Endothelial cell of umbilical vein (primary cell): ENCODE measurements around the gene PRPF40B. TPM values are rescaled to one million over a fixed set of nuclear protein-coding genes. Genes with fewer than 3 reads are reported as not detected.
A peak's percentile ranks its signal among the peaks of the same experiment; 100 is the strongest.

Experiments
- BruUV-seq: library from RNA; stranded (reverse); fragments of 400-500 nt; replicated peaks from 2 replicates; lab custom pipeline; 2021; lab: Mats Ljungman, UMichigan
- CTCF ChIA-PET: fragments of 300-600, 350-600 bp; sonication (Branson Sonifier 250); formaldehyde crosslinking; loops from one replicate; lab custom pipeline; 2021; ENCODE audit warnings: antibody characterized with exemption, inconsistent platforms; lab: Charles Lee
- POLR2A ChIA-PET: fragments of 300-600, 350-600 bp; sonication (Branson Sonifier 250); formaldehyde crosslinking; loops from one replicate; lab custom pipeline; 2021; ENCODE audit warnings: antibody characterized with exemption, inconsistent platforms; lab: Charles Lee
- DNase-seq: peaks from one replicate; pipeline ENCODE4 v3.0.0-alpha.2; 2011; ENCODE audit warnings: low read depth, low spot score
- FAIRE-seq: peaks from 2 replicates; lab custom pipeline; 2011; peaks lifted over from hg19 to GRCh38; lab: Jason Lieb, UNC
- H2AFZ ChIP-seq: 2 replicates; pipeline ENCODE4 v1.6.0; 2012; ENCODE audit warnings: low read depth, low read length, control low read depth, inconsistent platforms
- H3K27ac ChIP-seq: 2 replicates; pipeline ENCODE4 v1.5.1; 2011; ENCODE audit warnings: low read depth, mild to moderate bottlenecking, control low read depth, low read length, moderate library complexity; ENCODE audit not compliant: insufficient read depth
- H3K27me3 ChIP-seq, 2 experiments: 2 replicates each; pipeline versions ENCODE4 v1.6.0 to v1.6.1; 2011; ENCODE audit warnings: low read length in 2 of 2, mixed read lengths in 1 of 2; ENCODE audit not compliant: control insufficient read depth in 2 of 2, insufficient read depth in 2 of 2
- H3K36me3 ChIP-seq, 2 experiments: 2 replicates in 1 of 2; 3 replicates in 1 of 2; pipeline ENCODE4 v1.5.1; 2011; ENCODE audit warnings: low read length in 2 of 2, mild to moderate bottlenecking in 1 of 2, moderate library complexity in 1 of 2; ENCODE audit not compliant: control insufficient read depth in 2 of 2, insufficient read depth in 2 of 2; ENCODE audit errors: extremely low read depth in 1 of 2
- H3K4me1 ChIP-seq: 3 replicates; pipeline ENCODE4 v1.5.1; 2011; ENCODE audit warnings: mild to moderate bottlenecking, low read length; ENCODE audit not compliant: control insufficient read depth, insufficient read depth; ENCODE audit errors: extremely low read depth
- H3K4me2 ChIP-seq: 2 replicates; pipeline ENCODE4 v1.6.1; 2011; ENCODE audit warnings: low read length, control low read depth, mixed read lengths; ENCODE audit not compliant: insufficient read depth
- H3K4me3 ChIP-seq, 3 experiments: fragments of 200-600 bp in 1 of 3; sonication (generic), shearing (Covaris generic) in 1 of 3; replicated peaks in 1 of 3; 2 replicates each; pipeline ENCODE4 v1.5.1; 2011 to 2016; ENCODE audit warnings: control low read depth in 3 of 3, low read length in 3 of 3, mild to moderate bottlenecking in 2 of 3, inconsistent platforms in 1 of 3, low read depth in 1 of 3, moderate library complexity in 1 of 3; ENCODE audit not compliant: insufficient read depth in 1 of 3
- H3K79me2 ChIP-seq: 2 replicates; pipeline ENCODE4 v1.6.0; 2012; ENCODE audit warnings: low read length, inconsistent platforms; ENCODE audit not compliant: control insufficient read depth, insufficient read depth
- H3K9ac ChIP-seq: replicated peaks from 2 replicates; pipeline ENCODE3; 2011; ENCODE audit warnings: low read length, control low read depth; ENCODE audit not compliant: insufficient read depth; ENCODE audit errors: extremely low read depth
- H3K9me1 ChIP-seq: replicated peaks from 3 replicates; pipeline ENCODE4 v1.6.0; 2011; ENCODE audit warnings: mild to moderate bottlenecking, low read length; ENCODE audit not compliant: control insufficient read depth, insufficient read depth; ENCODE audit errors: extremely low read depth
- H3K9me3 ChIP-seq: replicated peaks from 2 replicates; pipeline ENCODE4 v1.5.1; 2012; ENCODE audit warnings: low read length, inconsistent platforms; ENCODE audit not compliant: control insufficient read depth, insufficient read depth
- H4K20me1 ChIP-seq: replicated peaks from 2 replicates; pipeline ENCODE3; 2011; ENCODE audit warnings: mild to moderate bottlenecking, low read length; ENCODE audit not compliant: control insufficient read depth, insufficient read depth; ENCODE audit errors: extremely low read depth
- FOS ChIP-seq: IDR thresholded peaks from 2 replicates; pipeline ENCODE4 v1.6.1; 2011; ENCODE audit warnings: mild to moderate bottlenecking, low read length, moderate library complexity, borderline replicate concordance; ENCODE audit not compliant: insufficient read depth
- GATA2 ChIP-seq: IDR thresholded peaks from 2 replicates; pipeline ENCODE4 v1.7.0; 2011; ENCODE audit warnings: low read depth, mild to moderate bottlenecking, moderate library complexity, mixed read lengths, low read length; ENCODE audit not compliant: insufficient read length, insufficient read depth
- JUN ChIP-seq: IDR thresholded peaks from 2 replicates; pipeline ENCODE4 v1.6.1; 2011; ENCODE audit warnings: borderline replicate concordance, low read depth; ENCODE audit not compliant: insufficient read length, insufficient read depth
- MYC ChIP-seq: IDR thresholded peaks from one replicate; pipeline ENCODE4 v1.6.1; 2011; ENCODE audit warnings: mild to moderate bottlenecking, low read depth, low read length
- POLR2A ChIP-seq: IDR thresholded peaks from 2 replicates; pipeline ENCODE4 v1.6.1; 2012; ENCODE audit warnings: low read depth, mild to moderate bottlenecking, control low read depth, low read length
- POLR2AphosphoS5 ChIP-seq: IDR thresholded peaks from 2 replicates; pipeline ENCODE4 v1.6.1; 2012; ENCODE audit warnings: low read depth, mild to moderate bottlenecking, control low read depth, low read length, moderate library complexity; ENCODE audit not compliant: insufficient read depth
- dilution Hi-C: fragments of 300-500 bp; cut with MboI; formaldehyde crosslinking; loops from one replicate; pipeline ENCODE4 v1.15.0; 2019; ENCODE audit warnings: low sequenced_read_pairs; ENCODE audit not compliant: extremely low pct_ligation_motif_present
- intact Hi-C: fragments of 100-400 bp; cut with micrococcal nuclease; formaldehyde crosslinking; loops from one replicate; pipeline ENCODE4 v1.10.0; 2022
- polyA plus RNA-seq, 4 experiments: library from polyadenylated mRNA; depleted of rRNA in 3 of 4; stranded (reverse) in 3 of 4; unstranded in 1 of 4; fragments of >200 nt; gene quantifications; 2 replicates each; pipeline versions ENCODE4 v1.2.1 to v1.2.3, GENCODE V29; 2011 to 2012; ENCODE audit warnings: missing spikeins in 1 of 4
- total RNA-seq: library from RNA; stranded (reverse); gene quantifications from 2 replicates; pipeline ENCODE4 v1.2.3, GENCODE V29; 2021
- TF ChIP-seq, protein P1 (sequence below): IDR thresholded peaks from 2 replicates; pipeline ENCODE4 v1.6.1; 2011; ENCODE audit not compliant: insufficient read depth, insufficient read length
- TF ChIP-seq, protein P2 (sequence below), 2 donors: IDR thresholded peaks; 1 replicate in 1 of 2; 2 replicates in 1 of 2; pipeline ENCODE4 v1.5.1; 2011; ENCODE audit warnings: low read length in 2 of 2, mild to moderate bottlenecking in 2 of 2, moderate library complexity in 2 of 2, control low read depth in 1 of 2, inconsistent platforms in 1 of 2, low read depth in 1 of 2; ENCODE audit not compliant: insufficient read depth in 1 of 2; ENCODE audit errors: extremely low read depth in 1 of 2

PRPF40B gene
- total and polyA plus RNA-seq, 2 donors (not counting 3 experiments of a cell fraction or from before 2014, with no cell fraction given) = 5.4 to 9.9 TPM

GRCh38 chr12:49646871-49647654 lies 23.7 kb downstream of the PRPF40B start:
- no TSS peak for BruUV-seq
- intact Hi-C loops = loop anchor here (1.0 kb wide), 3 partner anchors 8 to 26 kb away; no protein-coding TSS in a partner anchor
- H3K27me3 ChIP-seq = no peaks in the 10 kb centered on the region
- TF ChIP-seq POLR2AphosphoS5 = no peak
- peak overlapping the region; percentile 81 for H3K27ac ChIP-seq
- H3K9ac ChIP-seq = peak overlapping the region; percentile 28
- no peaks in the 10 kb centered on the region for H3K9me1 ChIP-seq
- peaks cover 31% of the 10 kb centered on the region for H3K4me1 ChIP-seq
- H3K36me3 ChIP-seq = peaks cover 38 to 69% of the 10 kb centered on the region in 2 experiments
- peak overlapping the region; percentile 56 for H3K4me2 ChIP-seq
- dilution Hi-C loops = no loop called here
- ChIA-PET CTCF (interaction anchor here (0.8 to 3.2 kb wide), 16 partner anchors 9 to 299 kb away, joined by 3 to 47 read pairs (median 6); partner anchors contain the start of genes FMNL3, PRPF40B and TMBIM6), POLR2A (interaction anchor here (1.0 to 2.6 kb wide), 4 partner anchors 9 to 59 kb away, joined by 3 to 21 read pairs (median 8); partner anchors contain the start of gene FMNL3)
- no peaks in the 10 kb centered on the region for H3K9me3 ChIP-seq
- H3K4me3 ChIP-seq = no peak overlapping the region
- peak; percentile 68 for FAIRE-seq
- no peak overlapping the region for H2AFZ ChIP-seq
- peak; percentile 43 for DNase-seq
- no peaks in the 10 kb centered on the region for H3K79me2 ChIP-seq
- H4K20me1 ChIP-seq = no peaks in the 10 kb centered on the region

DNA sequence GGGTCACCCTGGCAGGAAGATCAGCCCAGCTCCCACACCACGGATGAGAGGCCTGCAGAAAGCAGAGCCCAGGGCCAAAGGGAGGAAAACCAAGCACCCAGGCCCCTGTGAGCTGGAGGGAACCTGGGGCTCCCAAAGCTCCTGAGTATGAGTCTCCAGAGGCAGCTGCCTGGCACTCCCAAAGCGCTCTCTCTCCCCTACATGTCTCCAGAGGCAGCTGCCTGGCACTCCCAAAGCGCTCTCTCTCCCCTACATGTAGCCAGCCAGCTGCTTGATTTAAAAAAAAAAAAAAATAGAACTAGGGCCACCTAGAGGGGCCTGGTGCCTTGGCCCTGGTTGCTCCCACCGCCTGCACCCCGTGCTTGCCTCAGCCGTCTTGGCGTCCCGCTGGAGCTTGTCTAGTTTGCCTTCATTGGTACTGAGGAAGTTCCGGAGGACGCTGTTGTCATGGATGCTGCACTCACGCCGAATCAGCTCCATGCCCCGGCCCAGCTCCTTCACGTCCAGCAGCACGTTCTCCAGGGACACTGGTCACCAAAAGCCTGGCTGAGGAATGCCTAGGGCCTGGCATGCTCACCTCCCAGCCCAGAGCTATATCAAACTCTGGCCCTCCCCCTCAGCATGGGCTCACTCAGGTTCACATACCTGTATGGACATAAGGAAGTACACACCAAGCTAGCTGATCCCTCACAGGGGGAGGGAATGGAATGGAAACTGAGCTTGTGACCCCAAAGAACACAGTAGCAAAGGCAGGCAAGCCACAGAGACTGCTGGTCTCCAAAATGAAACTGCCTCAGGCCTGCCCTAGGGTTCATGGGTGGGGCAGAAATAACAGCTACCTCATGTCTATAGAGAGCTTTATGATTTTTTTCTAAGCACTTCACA lies 24.7 kb downstream of the PRPF40B start:
- Histone ChIP-seq H3K27me3 (no peaks in the 10 kb centered on the region), H3K27ac (peak overlapping the region; percentile 81), H3K9ac (peak overlapping the region; percentile 19), H2AFZ (no peak overlapping the region), H3K4me3 (no peak overlapping the region), H3K9me1 (no peaks in the 10 kb centered on the region), H3K4me1 (peaks cover 31% of the 10 kb centered on the region), H3K79me2 (no peaks in the 10 kb centered on the region), H3K9me3 (no peaks in the 10 kb centered on the region), H3K36me3 (peaks cover 42 to 68% of the 10 kb centered on the region in 2 experiments), H4K20me1 (no peaks in the 10 kb centered on the region), H3K4me2 (peak overlapping the region; percentile 56)
- BruUV-seq = no TSS peak
- TF ChIP-seq, protein P1, sequence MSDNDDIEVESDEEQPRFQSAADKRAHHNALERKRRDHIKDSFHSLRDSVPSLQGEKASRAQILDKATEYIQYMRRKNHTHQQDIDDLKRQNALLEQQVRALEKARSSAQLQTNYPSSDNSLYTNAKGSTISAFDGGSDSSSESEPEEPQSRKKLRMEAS = no peak
- TF ChIP-seq POLR2A (no peak), GATA2 (no peak), FOS (no peak), MYC (no peak), JUN (no peak)
- TF ChIP-seq, protein P2, sequence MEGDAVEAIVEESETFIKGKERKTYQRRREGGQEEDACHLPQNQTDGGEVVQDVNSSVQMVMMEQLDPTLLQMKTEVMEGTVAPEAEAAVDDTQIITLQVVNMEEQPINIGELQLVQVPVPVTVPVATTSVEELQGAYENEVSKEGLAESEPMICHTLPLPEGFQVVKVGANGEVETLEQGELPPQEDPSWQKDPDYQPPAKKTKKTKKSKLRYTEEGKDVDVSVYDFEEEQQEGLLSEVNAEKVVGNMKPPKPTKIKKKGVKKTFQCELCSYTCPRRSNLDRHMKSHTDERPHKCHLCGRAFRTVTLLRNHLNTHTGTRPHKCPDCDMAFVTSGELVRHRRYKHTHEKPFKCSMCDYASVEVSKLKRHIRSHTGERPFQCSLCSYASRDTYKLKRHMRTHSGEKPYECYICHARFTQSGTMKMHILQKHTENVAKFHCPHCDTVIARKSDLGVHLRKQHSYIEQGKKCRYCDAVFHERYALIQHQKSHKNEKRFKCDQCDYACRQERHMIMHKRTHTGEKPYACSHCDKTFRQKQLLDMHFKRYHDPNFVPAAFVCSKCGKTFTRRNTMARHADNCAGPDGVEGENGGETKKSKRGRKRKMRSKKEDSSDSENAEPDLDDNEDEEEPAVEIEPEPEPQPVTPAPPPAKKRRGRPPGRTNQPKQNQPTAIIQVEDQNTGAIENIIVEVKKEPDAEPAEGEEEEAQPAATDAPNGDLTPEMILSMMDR (IDR thresholded peaks at IDR 0.05; ENCODE audit: extremely low read depth in 1 of 2, insufficient read depth in 1 of 2, low read depth in 1 of 2, low read length in 2 of 2) = no peak
- FAIRE-seq (no peak), DNase-seq (no peak)
- ChIA-PET CTCF (interaction anchor here (0.6 to 3.2 kb wide), 18 partner anchors 8 to 300 kb away, joined by 3 to 47 read pairs (median 4); partner anchors contain the start of genes FMNL3, PRPF40B and TMBIM6), POLR2A (interaction anchor here (0.8 to 2.6 kb wide), 5 partner anchors 10 to 58 kb away, joined by 3 to 21 read pairs (median 5); partner anchors contain the start of gene FMNL3)
- dilution Hi-C loops (no loop called here), intact Hi-C loops (loop anchor here (1.0 kb wide), 3 partner anchors 7 to 25 kb away; no protein-coding TSS in a partner anchor)
